IPS DF 6.9 (cell line): ENCODE results near the gene MSX2.

Source experiments
- DNase-seq: peaks from one replicate; pipeline ENCODE4 v3.0.0-alpha.2; 2013; ENCODE audit warnings: low read depth, low spot score
- H3K27ac ChIP-seq: one replicate; pipeline ENCODE4 v1.5.1; 2013; ENCODE audit warnings: low read length, control low read depth
- H3K27me3 ChIP-seq: 2 replicates; pipeline ENCODE4 v1.6.1; 2013; ENCODE audit warnings: mild to moderate bottlenecking, low read length; ENCODE audit not compliant: control insufficient read depth, insufficient read depth
- H3K36me3 ChIP-seq: 2 replicates; pipeline ENCODE4 v1.6.1; 2013; ENCODE audit warnings: low read length; ENCODE audit not compliant: control insufficient read depth, insufficient read depth
- H3K4me1 ChIP-seq: 2 replicates; pipeline ENCODE4 v1.6.1; 2013; ENCODE audit warnings: low read length; ENCODE audit not compliant: control insufficient read depth, insufficient read depth
- H3K4me3 ChIP-seq: 2 replicates; pipeline ENCODE4 v1.5.1; 2013; ENCODE audit warnings: mild to moderate bottlenecking, low read length
- H3K9me3 ChIP-seq: 2 replicates; pipeline ENCODE4 v1.6.1; 2013; ENCODE audit warnings: low read length, inconsistent platforms; ENCODE audit not compliant: control insufficient read depth, insufficient read depth
- WGBS: extraction: QIAGEN DNeasy Blood & Tissue Kit; methylation state at CpG from one replicate; pipeline ENCODE4 v1.1.7; 2013; ENCODE audit warnings: mixed read lengths, missing lambda C conversion rate; ENCODE audit not compliant: insufficient read length, insufficient coverage; 5-methylcytosine and 5-hydroxymethylcytosine counted together

Gene MSX2

GRCh38 chr5:174775081-174775480 lies 50.7 kb downstream of the MSX2 start:
- no peaks in the 10 kb centered on the region for H3K9me3 ChIP-seq
- H3K27me3 ChIP-seq = no peaks in the 10 kb centered on the region
- no peak overlapping the region for H3K4me3 ChIP-seq
- WGBS = no CpG with 5 or more reads among the region's 3 CpGs
- no peaks in the 10 kb centered on the region for H3K36me3 ChIP-seq
- no peak for DNase-seq
- H3K27ac ChIP-seq = no peak overlapping the region
- no peaks in the 10 kb centered on the region for H3K4me1 ChIP-seq

- no peak overlapping the region for H3K27ac ChIP-seq
- no peak overlapping the region for H3K4me3 ChIP-seq
- no peaks in the 10 kb centered on the region for H3K9me3 ChIP-seq
- no peaks in the 10 kb centered on the region for H3K36me3 ChIP-seq
- no CpG with 5 or more reads among the region's 6 CpGs for WGBS
- no peaks in the 10 kb centered on the region for H3K27me3 ChIP-seq
- H3K4me1 ChIP-seq = no peaks in the 10 kb centered on the region
- no peak for DNase-seq
These were observed 52.7 kb downstream of the MSX2 start for GRCh38 chr5:174777111-174777510.

DNA sequence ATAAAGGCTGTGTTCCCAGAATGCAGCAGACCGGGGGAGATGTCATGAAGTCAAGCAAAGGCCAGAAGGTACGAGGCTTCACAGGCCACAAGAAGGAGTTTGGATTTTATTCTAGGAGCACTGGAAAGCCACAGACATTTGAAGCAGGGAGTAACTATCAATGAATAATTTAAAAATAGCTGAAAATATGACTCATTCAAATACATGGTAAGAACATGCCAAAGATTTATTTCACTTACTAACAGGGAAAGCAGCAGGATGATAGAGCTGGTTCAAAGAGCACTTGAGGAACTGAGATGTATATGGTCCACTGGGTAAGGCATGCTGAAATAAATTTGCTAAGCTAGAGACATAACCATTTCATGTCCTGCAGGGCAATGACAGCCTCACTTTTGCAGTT lies 53.2 kb downstream of the MSX2 start:
- H3K27ac ChIP-seq = no peak overlapping the region
- H3K27me3 ChIP-seq = no peaks in the 10 kb centered on the region
- no peaks in the 10 kb centered on the region for H3K9me3 ChIP-seq
- H3K36me3 ChIP-seq = no peaks in the 10 kb centered on the region
- H3K4me1 ChIP-seq = no peaks in the 10 kb centered on the region
- WGBS = no CpG with 5 or more reads among the region's 2 CpGs
- H3K4me3 ChIP-seq = no peak overlapping the region
- DNase-seq = no peak
